CD4-positive, alpha-beta memory T cell (primary cell): ENCODE data around the gene MYCBPAP. TPM values are rescaled to one million over a fixed set of nuclear protein-coding genes. Genes with fewer than 3 reads are reported as not detected.

Experiments used
- CTCF ChIA-PET: fragments of 350-600 bp; sonication (Branson Sonifier 250); formaldehyde crosslinking; loops from one replicate; lab custom pipeline; 2021; ENCODE audit warnings: inconsistent platforms; ENCODE audit not compliant: partially characterized antibody; lab: Charles Lee
- POLR2A ChIA-PET: fragments of 350-600 bp; sonication (Branson Sonifier 250); formaldehyde crosslinking; loops from one replicate; lab custom pipeline; 2021; ENCODE audit not compliant: partially characterized antibody; lab: Charles Lee
- DNase-seq, 5 donors: peaks; one replicate each; pipeline versions ENCODE4 v3.0.0 to v3.0.0-alpha.2; 2020 to 2022; ENCODE audit warnings: mixed read lengths in 1 of 5
- H3K27ac ChIP-seq: one replicate; pipeline ENCODE4 v1.7.0; 2013; ENCODE audit warnings: low read depth, low read length
- H3K27me3 ChIP-seq: 2 replicates; pipeline ENCODE4 v1.7.0; 2013; ENCODE audit warnings: mild to moderate bottlenecking, low read length, moderate library complexity; ENCODE audit not compliant: insufficient read depth
- H3K36me3 ChIP-seq: 2 replicates; pipeline ENCODE4 v1.7.0; 2013; ENCODE audit warnings: mild to moderate bottlenecking, low read length, moderate library complexity; ENCODE audit not compliant: insufficient read depth
- H3K4me1 ChIP-seq: 2 replicates; pipeline ENCODE4 v1.7.0; 2013; ENCODE audit warnings: mild to moderate bottlenecking, low read length, moderate library complexity; ENCODE audit not compliant: insufficient read depth
- H3K4me3 ChIP-seq, 2 donors: one replicate each; pipeline ENCODE4 v1.7.0; 2013; ENCODE audit warnings: low read length in 2 of 2, mild to moderate bottlenecking in 1 of 2
- H3K9me3 ChIP-seq, 2 donors: one replicate each; pipeline ENCODE4 v1.7.0; 2013; ENCODE audit warnings: low read length in 2 of 2, control low read depth in 1 of 2; ENCODE audit not compliant: control insufficient read depth in 1 of 2
- H3K27ac Mint-ChIP-seq, 7 donors: one replicate each; pipeline ENCODE4 v1.8.0; 2020 to 2021; ENCODE audit warnings: mixed read lengths in 7 of 7, mild to moderate bottlenecking in 6 of 7, inconsistent platforms in 3 of 7, moderate library complexity in 3 of 7
- H3K27me3 Mint-ChIP-seq, 2 donors: one replicate each; pipeline ENCODE4 v1.8.0; 2020 to 2021; ENCODE audit warnings: mixed read lengths in 2 of 2
- H3K36me3 Mint-ChIP-seq, 2 donors: one replicate each; pipeline ENCODE4 v1.8.0; 2020 to 2021; ENCODE audit warnings: mixed read lengths in 2 of 2, inconsistent platforms in 1 of 2, mild to moderate bottlenecking in 1 of 2
- H3K4me1 Mint-ChIP-seq, 4 donors: one replicate each; pipeline ENCODE4 v1.8.0; 2020 to 2021; ENCODE audit warnings: mixed read lengths in 4 of 4, mild to moderate bottlenecking in 1 of 4
- H3K4me3 Mint-ChIP-seq, 8 donors: one replicate each; pipeline ENCODE4 v1.8.0; 2020 to 2021; ENCODE audit warnings: mixed read lengths in 8 of 8, mild to moderate bottlenecking in 7 of 8, moderate library complexity in 6 of 8, inconsistent platforms in 3 of 8
- H3K9me3 Mint-ChIP-seq, 8 donors: one replicate each; pipeline ENCODE4 v1.8.0; 2020 to 2021; ENCODE audit warnings: mixed read lengths in 8 of 8, mild to moderate bottlenecking in 5 of 8, inconsistent platforms in 3 of 8, moderate library complexity in 1 of 8
- intact Hi-C: fragments of 100-400 bp; cut with micrococcal nuclease; formaldehyde crosslinking; loops from one replicate; pipeline ENCODE4 v1.15.1; 2023
- polyA plus RNA-seq, 2 donors: library from polyadenylated mRNA; unstranded; fragments of 300-500 nt; fragmentation: Illumina TruSeq; gene quantifications; one replicate each; pipeline ENCODE4 v1.2.3, GENCODE V29; 2021
- total RNA-seq, 2 experiments: library from RNA; stranded (reverse); gene quantifications; one replicate each; pipeline ENCODE4 v1.2.3, GENCODE V29; 2021

MYCBPAP gene
- total and polyA plus RNA-seq, 4 experiments from 2014 or later = 0.24 to 6.8 (median 5.3) TPM; not detected in 1

DNA sequence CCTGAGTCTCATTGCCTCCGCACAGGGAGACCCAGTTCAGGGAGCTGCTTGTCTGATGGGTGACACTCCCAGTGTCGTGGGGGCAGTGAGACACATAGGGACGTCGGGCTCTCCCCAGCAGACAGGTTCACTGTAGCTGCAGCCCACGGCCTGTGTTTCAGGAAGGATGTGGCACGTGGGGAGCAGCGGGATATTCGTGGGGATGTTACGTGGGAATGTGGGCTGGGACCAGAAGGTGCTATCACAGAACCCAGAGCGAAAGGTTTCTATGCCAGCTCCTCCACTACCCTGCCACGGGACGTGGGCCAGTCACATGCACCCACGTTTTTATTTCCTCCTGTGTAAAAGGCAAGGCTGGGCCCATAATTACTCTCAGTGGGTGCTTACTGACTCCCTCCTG, 68.6 kb downstream of the MYCBPAP start:
- Mint-ChIP-seq H3K27ac (no peak overlapping the region), H3K36me3 (no peaks in the 10 kb centered on the region), H3K4me3 (no peak overlapping the region), H3K27me3 (peaks cover 7 to 20% of the 10 kb centered on the region in 2 donors), H3K4me1 (no peaks in the 10 kb centered on the region), H3K9me3 (no peaks in the 10 kb centered on the region)
- Histone ChIP-seq H3K27me3 (no peaks in the 10 kb centered on the region), H3K27ac (no peak overlapping the region), H3K9me3 (no peaks in the 10 kb centered on the region), H3K36me3 (no peaks in the 10 kb centered on the region), H3K4me3 (no peak overlapping the region), H3K4me1 (no peaks in the 10 kb centered on the region)
- DNase-seq = no peak
- intact Hi-C loops = no loop called here
- ChIA-PET POLR2A (no interaction called here), CTCF (no interaction called here)

DNA sequence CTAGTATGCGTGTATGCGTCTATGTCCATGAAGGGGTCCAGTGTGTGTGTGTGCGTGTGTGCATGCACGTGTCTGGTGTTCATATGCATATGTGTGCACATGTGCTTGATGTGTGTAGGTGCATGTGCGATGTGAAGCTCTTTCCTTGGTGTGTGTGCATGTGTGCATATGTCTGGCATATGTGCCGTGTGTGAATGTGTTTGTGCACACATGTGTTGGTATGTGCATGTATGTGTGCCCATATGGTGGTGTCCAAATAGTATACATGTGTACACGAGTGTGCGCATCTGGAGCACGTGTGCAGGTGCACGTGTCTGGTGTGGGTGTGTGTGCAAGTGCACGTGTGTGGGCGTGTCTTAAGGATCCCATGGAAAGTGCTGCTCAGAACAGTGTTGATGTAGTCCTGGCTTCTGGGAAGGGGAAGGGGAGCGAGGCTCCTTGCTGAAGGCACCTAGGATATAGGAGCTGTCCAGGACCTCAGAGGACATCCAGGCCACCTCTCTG, 69.3 kb downstream of the MYCBPAP start:
- H3K9me3 ChIP-seq = no peaks in the 10 kb centered on the region
- H3K4me3 Mint-ChIP-seq = no peak overlapping the region
- no peaks in the 10 kb centered on the region for H3K9me3 Mint-ChIP-seq
- no peaks in the 10 kb centered on the region for H3K4me1 Mint-ChIP-seq
- intact Hi-C loops = no loop called here
- CTCF ChIA-PET = no interaction called here
- H3K4me1 ChIP-seq = no peaks in the 10 kb centered on the region
- H3K4me3 ChIP-seq = no peak overlapping the region
- H3K27me3 ChIP-seq = no peaks in the 10 kb centered on the region
- peaks cover 4 to 25% of the 10 kb centered on the region in 2 donors for H3K27me3 Mint-ChIP-seq
- no peaks in the 10 kb centered on the region for H3K36me3 Mint-ChIP-seq
- no peak for DNase-seq
- no peak overlapping the region for H3K27ac Mint-ChIP-seq
- no peak overlapping the region for H3K27ac ChIP-seq
- no peaks in the 10 kb centered on the region for H3K36me3 ChIP-seq
- POLR2A ChIA-PET = no interaction called here

DNA sequence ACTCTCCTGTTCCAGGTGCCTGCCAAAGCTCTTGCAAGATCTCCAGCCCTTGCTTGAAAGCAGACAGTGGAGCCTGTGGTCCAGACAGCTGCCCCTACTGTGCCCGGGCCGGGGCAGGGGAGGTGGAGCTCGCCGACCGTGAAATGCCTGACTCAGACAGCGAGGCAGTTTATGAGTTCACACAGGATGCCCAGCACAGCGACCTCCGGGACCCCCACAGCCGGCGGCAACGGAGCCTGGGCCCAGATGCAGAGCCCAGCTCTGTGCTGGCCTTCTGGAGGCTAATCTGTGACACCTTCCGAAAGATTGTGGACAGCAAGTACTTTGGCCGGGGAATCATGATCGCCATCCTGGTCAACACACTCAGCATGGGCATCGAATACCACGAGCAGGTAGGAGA, 69.9 kb downstream of the MYCBPAP start:
- Histone ChIP-seq H3K4me1 (no peaks in the 10 kb centered on the region), H3K27me3 (no peaks in the 10 kb centered on the region), H3K36me3 (no peaks in the 10 kb centered on the region), H3K4me3 (no peak overlapping the region), H3K9me3 (no peaks in the 10 kb centered on the region), H3K27ac (no peak overlapping the region)
- Mint-ChIP-seq H3K4me3 (no peak overlapping the region), H3K9me3 (no peaks in the 10 kb centered on the region), H3K27ac (no peak overlapping the region), H3K36me3 (no peaks in the 10 kb centered on the region), H3K27me3 (peaks cover 6 to 29% of the 10 kb centered on the region in 2 donors), H3K4me1 (no peaks in the 10 kb centered on the region)
- POLR2A ChIA-PET = no interaction called here
- CTCF ChIA-PET = no interaction called here
- DNase-seq = no peak
- intact Hi-C loops = no loop called here

DNA sequence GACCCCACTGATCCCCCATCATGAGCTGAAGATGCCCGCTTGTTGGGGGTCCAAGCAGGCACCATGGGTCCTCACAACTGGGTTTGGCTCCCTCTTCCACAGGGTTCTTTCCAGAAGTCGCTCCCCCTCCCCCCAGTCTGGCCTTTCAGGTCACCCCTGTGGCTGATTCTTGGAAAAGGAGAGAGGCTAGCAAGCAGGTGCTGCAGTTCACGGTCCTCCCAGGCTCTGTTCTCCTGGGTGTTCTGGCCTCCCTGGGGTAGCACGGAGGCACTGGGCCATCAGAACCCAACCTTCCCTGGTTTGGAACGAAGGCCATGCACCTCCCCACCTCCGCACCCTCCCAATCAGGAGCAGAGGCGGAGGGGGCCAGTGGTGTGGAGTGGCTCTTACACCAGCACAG, 71.2 kb downstream of the MYCBPAP start:
- H3K36me3 ChIP-seq = no peaks in the 10 kb centered on the region
- ChIA-PET POLR2A (no interaction called here), CTCF (no interaction called here)
- H3K4me3 ChIP-seq = no peak overlapping the region
- intact Hi-C loops = no loop called here
- peaks cover 0 to 2% (median 0%) of the 10 kb centered on the region in 8 donors for H3K9me3 Mint-ChIP-seq
- no peaks in the 10 kb centered on the region for H3K9me3 ChIP-seq
- H3K4me3 Mint-ChIP-seq = no peak overlapping the region
- no peaks in the 10 kb centered on the region for H3K27me3 ChIP-seq
- H3K27ac Mint-ChIP-seq = no peak overlapping the region
- H3K4me1 Mint-ChIP-seq = no peaks in the 10 kb centered on the region
- H3K4me1 ChIP-seq = no peaks in the 10 kb centered on the region
- no peak overlapping the region for H3K27ac ChIP-seq
- peaks cover 7 to 32% of the 10 kb centered on the region in 2 donors for H3K27me3 Mint-ChIP-seq
- peak in 1 of 5 donors; percentile 4 for DNase-seq
- H3K36me3 Mint-ChIP-seq = no peaks in the 10 kb centered on the region

DNA sequence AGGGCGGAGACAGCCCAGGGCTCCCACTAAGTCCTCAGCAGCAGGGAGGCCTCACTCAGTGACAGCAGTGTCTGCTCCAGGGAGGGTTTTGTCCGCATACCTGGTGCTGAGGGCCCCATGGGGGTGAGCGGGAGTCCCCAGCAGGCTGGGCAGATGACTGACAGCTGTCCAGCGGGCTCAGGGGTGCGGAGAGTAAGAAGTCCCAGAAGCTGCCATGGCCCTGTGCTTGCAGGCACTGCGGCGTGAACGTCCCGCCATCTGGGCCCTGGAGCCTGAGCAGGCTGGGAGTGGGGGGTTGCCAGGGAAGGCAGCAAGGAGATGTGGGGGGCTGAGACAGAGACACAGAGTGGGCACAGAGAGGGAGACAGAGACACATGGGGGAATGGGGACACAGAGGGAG, 72.4 kb downstream of the MYCBPAP start:
- ChIA-PET POLR2A (no interaction called here), CTCF (no interaction called here)
- Histone ChIP-seq H3K4me1 (no peaks in the 10 kb centered on the region), H3K27me3 (no peaks in the 10 kb centered on the region), H3K9me3 (no peaks in the 10 kb centered on the region), H3K4me3 (no peak overlapping the region), H3K27ac (no peak overlapping the region), H3K36me3 (no peaks in the 10 kb centered on the region)
- intact Hi-C loops = no loop called here
- Mint-ChIP-seq H3K27me3 (peaks cover 7 to 32% of the 10 kb centered on the region in 2 donors), H3K4me3 (no peak overlapping the region), H3K36me3 (no peaks in the 10 kb centered on the region), H3K27ac (no peak overlapping the region), H3K9me3 (peaks cover 0 to 2% (median 0%) of the 10 kb centered on the region in 8 donors), H3K4me1 (no peaks in the 10 kb centered on the region)
- no peak for DNase-seq

Other genes starting within 250 kb of the MYCBPAP start
- gene TMEM92, start 234.0 kb upstream of the MYCBPAP start, total RNA-seq = not detected
- gene TMEM92, start 234.0 kb upstream of the MYCBPAP start, polyA plus RNA-seq = not detected
- gene XYLT2, start 162.3 kb upstream of the MYCBPAP start, total RNA-seq = 10 to 100 TPM; 37.6 to 41.1 TPM
- 10 to 100 TPM in 1 of 2 donors, 1 to 10 TPM in 1; 7.7 to 20.8 TPM for gene XYLT2, start 162.3 kb upstream of the MYCBPAP start, polyA plus RNA-seq
- gene MRPL27, start 135.3 kb upstream of the MYCBPAP start, total RNA-seq = 10 to 100 TPM; 30.0 to 32.9 TPM
- gene MRPL27, start 135.3 kb upstream of the MYCBPAP start, polyA plus RNA-seq = 10 to 100 TPM; 38.4 to 55.8 TPM
- under 1 TPM; 0.41 to 0.89 TPM for gene EME1, start 135.2 kb upstream of the MYCBPAP start, total RNA-seq
- gene EME1, start 135.2 kb upstream of the MYCBPAP start, polyA plus RNA-seq = under 1 TPM in 1 of 2 donors, not detected in 1; 0.13 TPM
- gene LRRC59, start 110.9 kb upstream of the MYCBPAP start, total RNA-seq = 10 to 100 TPM; 30.3 to 30.7 TPM
- gene LRRC59, start 110.9 kb upstream of the MYCBPAP start, polyA plus RNA-seq = 10 to 100 TPM; 17.8 to 23.9 TPM
- gene ACSF2, start 82.2 kb upstream of the MYCBPAP start, total RNA-seq = 10 to 100 TPM; 20.8 to 24.8 TPM
- 1 to 10 TPM; 1.7 to 2.4 TPM for gene ACSF2, start 82.2 kb upstream of the MYCBPAP start, polyA plus RNA-seq
- gene CHAD, start 39.6 kb upstream of the MYCBPAP start, total RNA-seq = not detected
- under 1 TPM in 1 of 2 donors, not detected in 1; 0.64 TPM for gene CHAD, start 39.6 kb upstream of the MYCBPAP start, polyA plus RNA-seq
- gene RSAD1, start 29.6 kb upstream of the MYCBPAP start, total RNA-seq = 10 to 100 TPM; 81.1 to 86.0 TPM
- gene RSAD1, start 29.6 kb upstream of the MYCBPAP start, polyA plus RNA-seq = 10 to 100 TPM; 58.3 to 72.8 TPM
- not detected for gene EPN3, start 24.3 kb downstream of the MYCBPAP start, total RNA-seq
- gene EPN3, start 24.3 kb downstream of the MYCBPAP start, polyA plus RNA-seq = not detected
- gene SPATA20, start 38.7 kb downstream of the MYCBPAP start, total RNA-seq = 10 to 100 TPM; 13.3 to 14.1 TPM
- gene SPATA20, start 38.7 kb downstream of the MYCBPAP start, polyA plus RNA-seq = 1 to 10 TPM; 5.4 to 7.3 TPM
- gene CACNA1G, start 52.3 kb downstream of the MYCBPAP start, total RNA-seq = not detected
- not detected for gene CACNA1G, start 52.3 kb downstream of the MYCBPAP start, polyA plus RNA-seq
- 1 to 10 TPM in 1 of 2 experiments, under 1 TPM in 1; 0.86 to 1.6 TPM for gene ABCC3, start 126.4 kb downstream of the MYCBPAP start, total RNA-seq
- gene ABCC3, start 126.4 kb downstream of the MYCBPAP start, polyA plus RNA-seq = not detected
- 10 to 100 TPM; 34.2 to 39.3 TPM for gene ANKRD40, start 199.5 kb downstream of the MYCBPAP start, total RNA-seq
- 1 to 10 TPM; 2.1 to 8.1 TPM for gene ANKRD40, start 199.5 kb downstream of the MYCBPAP start, polyA plus RNA-seq
- 100 to 1,000 TPM; 254 to 291 TPM for gene LUC7L3, start 211.2 kb downstream of the MYCBPAP start, total RNA-seq
- gene LUC7L3, start 211.2 kb downstream of the MYCBPAP start, polyA plus RNA-seq = 10 to 100 TPM; 21.9 to 79.6 TPM